ENCODE results near the gene CHST8. TPM values are rescaled to one million over a fixed set of nuclear protein-coding genes. Genes with fewer than 3 reads are reported as not detected.

The CHST8 gene
- total RNA-seq, result under 1 TPM; 0.14 to 0.34 TPM
- polyA plus RNA-seq, result under 1 TPM; 0.09 to 0.67 TPM
- long read RNA-seq, donor 1, result 0 reads
- long read RNA-seq, donor 2, result 0 reads
- long read RNA-seq, donor 3, result 0 reads
- long read RNA-seq, donor 4, result 0 reads
- long read RNA-seq, donor 5, result 0 reads

DNA sequence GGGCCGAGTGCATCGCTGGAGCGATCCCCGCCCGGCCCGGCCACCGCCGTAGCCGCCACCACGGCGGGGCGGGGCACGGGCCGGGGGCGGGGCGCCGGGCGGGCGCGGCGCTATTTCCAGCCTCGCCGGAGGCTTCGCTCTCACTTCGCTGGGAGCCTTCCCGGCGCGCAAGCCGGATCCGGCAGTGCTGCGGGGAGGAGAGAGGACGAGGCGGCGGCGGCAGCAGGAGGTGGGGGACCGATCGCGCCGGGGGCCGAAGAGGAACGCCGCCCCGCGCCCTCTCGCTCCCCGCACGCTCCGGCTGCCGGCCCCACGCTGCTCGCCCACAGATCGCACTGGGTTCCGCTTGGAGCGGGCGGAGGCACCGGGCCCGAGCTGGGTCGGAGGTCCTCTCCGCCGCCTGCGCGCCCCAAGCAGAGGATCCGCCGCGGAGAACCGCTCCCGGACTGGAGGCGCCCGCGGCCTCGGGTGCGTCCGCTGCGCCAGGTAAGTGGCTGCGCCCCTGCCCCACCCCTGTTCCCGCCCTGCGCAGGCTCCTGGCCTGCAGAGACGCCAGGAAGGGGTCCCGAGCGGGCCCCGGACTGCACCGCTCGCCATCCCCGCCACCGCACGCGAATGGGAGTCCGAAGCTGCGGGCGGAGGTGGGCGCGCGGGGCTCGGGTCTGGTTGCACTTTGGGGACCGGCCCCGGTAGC, at the start of gene CHST8:
Gene CHST8, plus strand, starts transcription at position 143 of the 694 bp plus-strand sequence. CDS start 67,309 bp downstream, outside the sequence.
- ATAC-seq (ENCODE audit: insufficient read depth, low FRiP score), result peak; percentile 41
- Histone ChIP-seq H3K4me3 (peak within 1 kb of the TSS; percentile 26), H3K27ac (ENCODE audit: low read depth in 1 of 2, low read length in 1 of 2) (no peak within 1 kb of the TSS), H3K36me3 (ENCODE audit: control insufficient read depth in 4 of 4, insufficient read depth in 4 of 4, low read length in 4 of 4) (no peaks in the 10 kb centered on the region), H3K9ac (ENCODE audit: insufficient read depth in 1 of 2, low read length in 2 of 2) (no peak within 1 kb of the TSS), H3K27me3 (ENCODE audit: control insufficient read depth in 3 of 3, insufficient read depth in 3 of 3, low read length in 2 of 3) (peaks cover 6 to 70% (median 36%) of the 10 kb centered on the region in 3 donors), H3K4me1 (ENCODE audit: control insufficient read depth in 5 of 5, insufficient read depth in 5 of 5, low read length in 5 of 5) (peaks cover 0 to 10% (median 0%) of the 10 kb centered on the region in 5 donors), H3K9me3 (ENCODE audit: control insufficient read depth in 4 of 4, insufficient read depth in 3 of 4, low read length in 3 of 4) (no peaks in the 10 kb centered on the region)
- WGBS, 2 donors, result 1% methylated on average over 47 to 96 of the region's 96 CpGs
- peak; percentile 33 to 57 (median 41) for DNase-seq
- TF ChIP-seq CTCF (IDR thresholded peaks at IDR 0.05; ENCODE audit: control extremely low read depth, extremely low read depth), result no peak

- no peak for DNase-seq
- H3K27me3 ChIP-seq (ENCODE audit: control insufficient read depth in 3 of 3, insufficient read depth in 3 of 3, low read length in 2 of 3), result peaks cover 0 to 3% (median 0%) of the 10 kb centered on the region in 3 donors
- H3K9ac ChIP-seq (ENCODE audit: insufficient read depth in 1 of 2, low read length in 2 of 2), result no peak overlapping the region
- 61 to 93% methylated on average over 2 of the region's 2 CpGs for WGBS, 2 donors
- no peak for TF ChIP-seq CTCF (IDR thresholded peaks at IDR 0.05; ENCODE audit: control extremely low read depth, extremely low read depth)
- no peaks in the 10 kb centered on the region for H3K4me1 ChIP-seq (ENCODE audit: control insufficient read depth in 5 of 5, insufficient read depth in 5 of 5, low read length in 5 of 5)
- no peak for ATAC-seq (ENCODE audit: insufficient read depth, low FRiP score)
- H3K4me3 ChIP-seq, result no peak overlapping the region
- H3K27ac ChIP-seq (ENCODE audit: low read depth in 1 of 2, low read length in 1 of 2), result no peak overlapping the region
- H3K36me3 ChIP-seq (ENCODE audit: control insufficient read depth in 4 of 4, insufficient read depth in 4 of 4, low read length in 4 of 4), result no peaks in the 10 kb centered on the region
- H3K9me3 ChIP-seq (ENCODE audit: control insufficient read depth in 4 of 4, insufficient read depth in 3 of 4, low read length in 3 of 4), result peaks cover 0 to 10% (median 3%) of the 10 kb centered on the region in 4 donors
Measured at GRCh38 chr19:33572929-33573328, 48.8 kb upstream of the CHST8 start.

GRCh38 chr19:33574824-33575223, 46.9 kb upstream of the CHST8 start:
- no peak for DNase-seq
- Histone ChIP-seq H3K9me3 (ENCODE audit: control insufficient read depth in 4 of 4, insufficient read depth in 3 of 4, low read length in 3 of 4) (peaks cover 0 to 10% (median 3%) of the 10 kb centered on the region in 4 donors), H3K9ac (ENCODE audit: insufficient read depth in 1 of 2, low read length in 2 of 2) (no peak overlapping the region), H3K4me3 (no peak overlapping the region), H3K36me3 (ENCODE audit: control insufficient read depth in 4 of 4, insufficient read depth in 4 of 4, low read length in 4 of 4) (no peaks in the 10 kb centered on the region), H3K4me1 (ENCODE audit: control insufficient read depth in 5 of 5, insufficient read depth in 5 of 5, low read length in 5 of 5) (no peaks in the 10 kb centered on the region), H3K27ac (ENCODE audit: low read depth in 1 of 2, low read length in 1 of 2) (no peak overlapping the region), H3K27me3 (ENCODE audit: control insufficient read depth in 3 of 3, insufficient read depth in 3 of 3, low read length in 2 of 3) (peaks cover 0 to 5% (median 0%) of the 10 kb centered on the region in 3 donors)
- TF ChIP-seq CTCF (IDR thresholded peaks at IDR 0.05; ENCODE audit: control extremely low read depth, extremely low read depth), result no peak
- ATAC-seq (ENCODE audit: insufficient read depth, low FRiP score), result no peak
- 80 to 93% methylated on average over 1 of the region's 1 CpG for WGBS, 2 donors

Measured in lung (tissue), 16 donors.